Caki2 (cell line): ENCODE results near the gene TRABD2B. TPM values are rescaled to one million over a fixed set of nuclear protein-coding genes. Genes with fewer than 3 reads are reported as not detected.

Experiments used
- DNase-seq: peaks from one replicate; pipeline ENCODE4 v3.0.0-alpha.2; 2015; ENCODE audit warnings: low read depth
- in situ Hi-C: cut with HindIII; loops from 2 replicates; pipeline ENCODE4 v1.10.0; 2016; ENCODE audit warnings: low sequenced_read_pairs, low pct_unique_long_range_greater_than_20kb, mixed read lengths
- total RNA-seq: library from RNA; depleted of rRNA; stranded (reverse); fragments of >200 nt; shearing (Covaris generic); gene quantifications from 2 replicates; pipeline ENCODE4 v1.2.3, GENCODE V29; 2014; ENCODE audit warnings: low replicate concordance

Gene TRABD2B
- total RNA-seq, 1 experiment from 2014 or later = 0.57 TPM

DNA sequence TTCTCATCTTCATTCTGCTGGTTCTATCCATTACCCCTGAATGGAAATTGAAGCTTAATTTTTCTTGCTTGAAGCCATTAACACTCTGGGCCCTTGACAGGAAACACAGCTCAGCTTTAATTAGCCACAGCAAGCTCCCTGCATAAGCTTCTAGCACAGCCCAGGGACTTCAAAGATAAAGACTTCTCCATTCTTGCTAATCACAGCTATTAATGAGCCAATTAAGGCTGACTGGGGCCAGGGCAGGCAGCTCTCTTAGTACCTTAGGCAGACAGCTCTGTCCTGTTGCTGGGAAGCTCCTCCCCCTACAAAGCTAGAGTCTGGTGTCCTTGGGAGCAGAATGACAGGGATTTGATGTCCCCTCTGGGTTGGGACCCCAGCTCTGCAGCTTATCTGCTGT lies 27.9 kb upstream of the TRABD2B start:
- DNase-seq = no peak
- in situ Hi-C loops = no loop called here

- in situ Hi-C loops = no loop called here
- no peak for DNase-seq
Measured at GRCh38 chr1:48023488-48023887, 26.3 kb upstream of the TRABD2B start.

GRCh38 chr1:48022306-48022705 lies 25.1 kb upstream of the TRABD2B start:
- in situ Hi-C loops = no loop called here
- DNase-seq = no peak

DNA sequence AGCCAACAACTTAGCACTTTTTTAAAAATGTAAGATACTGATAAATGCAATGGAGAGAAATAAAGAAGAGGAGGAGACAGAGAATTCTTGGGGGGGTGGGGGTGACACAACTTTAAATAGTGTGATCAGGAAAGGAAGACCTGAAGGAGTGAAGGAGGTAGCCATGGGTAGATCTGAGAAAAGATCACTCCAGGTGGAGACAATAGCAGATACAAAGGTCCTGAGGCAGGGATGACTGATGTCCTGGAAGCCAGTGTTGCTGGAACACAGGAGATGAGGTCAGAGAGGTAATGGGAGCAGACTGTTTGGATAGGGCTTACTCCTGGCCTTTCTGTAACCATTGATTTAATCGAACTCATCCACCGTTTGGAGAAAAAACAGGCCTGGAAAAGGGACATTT lies 24.6 kb upstream of the TRABD2B start:
- no peak for DNase-seq
- in situ Hi-C loops = no loop called here

DNA sequence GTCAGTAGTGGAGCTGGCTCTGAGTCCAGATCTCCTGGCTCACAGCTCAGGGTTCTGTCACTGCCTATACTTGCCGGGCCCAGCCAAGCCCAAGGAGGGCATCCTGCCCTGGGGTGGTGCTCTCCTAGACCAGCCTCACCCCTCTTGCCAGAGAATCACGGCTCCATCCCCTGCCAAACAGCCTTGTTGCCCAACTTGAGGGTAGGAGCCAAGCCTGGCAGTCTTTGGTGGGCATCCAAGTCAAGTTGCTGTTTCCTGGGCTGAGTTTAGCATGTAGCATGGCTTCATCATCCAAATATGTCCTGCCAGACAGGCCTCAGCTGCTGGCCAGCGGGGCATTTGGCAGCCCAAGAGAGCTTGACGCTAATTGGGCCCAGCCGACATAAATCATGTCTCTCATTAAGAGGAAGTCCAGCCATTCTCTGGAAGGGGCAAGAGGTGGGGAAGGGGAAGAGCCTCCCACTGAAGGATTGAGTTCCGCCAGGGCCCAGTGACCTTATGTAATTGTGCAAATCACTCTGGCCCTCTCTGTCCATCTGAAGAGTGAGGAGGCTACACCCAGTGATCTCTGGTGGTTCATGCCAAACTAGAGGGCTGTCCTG lies 22.6 kb upstream of the TRABD2B start:
- in situ Hi-C loops = no loop called here
- DNase-seq = no peak

- no peak for DNase-seq
- in situ Hi-C loops = no loop called here
Measured at GRCh38 chr1:48018799-48019198, 21.6 kb upstream of the TRABD2B start.

- DNase-seq = peak; percentile 37
- in situ Hi-C loops = no loop called here
Measured at GRCh38 chr1:48017716-48018115, 20.5 kb upstream of the TRABD2B start.

DNA sequence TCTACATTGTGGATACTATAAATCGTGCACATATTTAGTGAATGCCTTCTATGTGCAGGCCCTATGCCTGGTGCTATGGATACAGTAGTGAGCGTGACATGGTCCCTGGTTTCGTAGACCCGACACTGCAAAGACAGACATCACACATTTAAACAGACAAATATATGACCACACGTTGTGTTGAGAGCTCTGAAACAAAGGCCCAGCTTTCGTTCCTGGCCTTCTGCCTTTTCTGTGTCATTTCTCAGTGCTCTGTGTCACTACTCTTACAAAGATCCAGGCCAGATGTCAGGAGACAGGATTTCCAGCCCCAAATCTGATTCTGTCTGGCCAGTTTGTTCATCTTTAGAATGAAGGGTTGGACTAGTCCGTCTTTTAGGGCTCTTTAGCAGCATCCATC lies 19.3 kb upstream of the TRABD2B start:
- in situ Hi-C loops = no loop called here
- no peak for DNase-seq

GRCh38 chr1:48013270-48013669 lies 16.1 kb upstream of the TRABD2B start:
- in situ Hi-C loops = no loop called here
- DNase-seq = no peak

DNA sequence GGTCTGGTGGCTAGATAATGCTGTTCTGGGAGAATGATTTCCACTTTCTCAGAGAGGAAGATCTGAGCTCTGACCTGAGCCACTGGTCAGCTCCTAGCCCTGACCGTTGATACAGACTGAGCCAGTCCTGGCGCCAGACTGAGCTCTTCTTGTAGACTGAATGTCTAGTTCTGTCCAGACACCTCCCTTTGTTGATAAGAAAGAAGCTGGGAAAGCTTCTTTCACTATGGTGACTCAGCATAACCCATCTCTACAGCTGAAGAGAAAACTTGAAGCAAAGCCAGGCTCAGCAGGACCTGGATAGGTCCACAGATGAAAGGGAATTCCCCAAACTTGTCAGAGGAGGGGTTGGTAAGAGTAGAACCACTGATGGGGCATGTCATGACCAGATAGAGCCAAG lies 9.9 kb upstream of the TRABD2B start:
- DNase-seq = peak; percentile 90
- in situ Hi-C loops = loop anchor here (10.0 kb wide), 1 partner anchor 58 kb away; no protein-coding TSS in a partner anchor

GRCh38 chr1:48006264-48006663 lies 9.1 kb upstream of the TRABD2B start:
- in situ Hi-C loops = loop anchor here (10.0 kb wide), 1 partner anchor 59 kb away; no protein-coding TSS in a partner anchor
- DNase-seq = peak; percentile 21

DNA sequence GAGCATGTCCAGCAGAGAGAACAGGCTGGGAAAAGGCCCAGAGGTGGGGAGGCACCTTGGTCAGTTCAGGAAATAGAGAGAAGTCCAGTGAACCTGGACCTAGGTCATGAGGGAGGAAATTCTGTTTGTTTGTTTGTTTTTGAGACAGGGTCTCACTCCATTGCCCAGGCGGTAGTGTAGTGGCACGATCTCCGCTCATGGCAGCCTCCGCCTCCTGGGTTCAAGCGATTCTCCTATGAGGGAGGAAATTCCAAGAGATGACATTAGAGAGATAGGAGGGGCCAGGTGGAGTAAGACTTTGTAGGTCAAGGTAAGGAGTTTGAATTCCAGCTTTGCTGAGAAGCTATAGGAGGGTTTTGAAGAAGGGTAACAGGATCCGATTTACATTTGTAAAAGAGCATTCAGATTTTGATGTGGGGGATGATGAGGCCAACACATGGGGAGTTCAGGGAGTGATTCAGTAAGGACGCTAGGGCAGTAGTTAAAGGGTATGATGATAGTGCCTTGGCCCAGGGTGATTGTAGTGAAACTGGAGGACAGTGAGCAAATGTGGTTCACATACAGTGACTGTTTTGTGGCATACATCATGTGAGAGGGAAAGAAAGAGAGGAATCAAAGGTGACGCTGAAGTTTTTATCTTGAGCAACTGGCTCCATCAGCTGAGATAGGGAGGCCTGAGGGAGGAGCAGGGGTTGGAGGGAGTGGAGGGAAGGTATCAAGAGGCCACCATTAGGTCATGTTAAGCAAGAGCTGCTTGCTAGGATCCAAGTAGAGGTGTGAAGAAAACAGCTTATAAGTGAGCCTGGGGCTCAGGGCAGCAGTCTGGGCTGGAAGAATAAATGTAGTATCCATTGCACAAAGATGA lies 8.3 kb upstream of the TRABD2B start:
- DNase-seq = no peak
- in situ Hi-C loops = loop anchor here (10.0 kb wide), 1 partner anchor 59 kb away; no protein-coding TSS in a partner anchor

DNA sequence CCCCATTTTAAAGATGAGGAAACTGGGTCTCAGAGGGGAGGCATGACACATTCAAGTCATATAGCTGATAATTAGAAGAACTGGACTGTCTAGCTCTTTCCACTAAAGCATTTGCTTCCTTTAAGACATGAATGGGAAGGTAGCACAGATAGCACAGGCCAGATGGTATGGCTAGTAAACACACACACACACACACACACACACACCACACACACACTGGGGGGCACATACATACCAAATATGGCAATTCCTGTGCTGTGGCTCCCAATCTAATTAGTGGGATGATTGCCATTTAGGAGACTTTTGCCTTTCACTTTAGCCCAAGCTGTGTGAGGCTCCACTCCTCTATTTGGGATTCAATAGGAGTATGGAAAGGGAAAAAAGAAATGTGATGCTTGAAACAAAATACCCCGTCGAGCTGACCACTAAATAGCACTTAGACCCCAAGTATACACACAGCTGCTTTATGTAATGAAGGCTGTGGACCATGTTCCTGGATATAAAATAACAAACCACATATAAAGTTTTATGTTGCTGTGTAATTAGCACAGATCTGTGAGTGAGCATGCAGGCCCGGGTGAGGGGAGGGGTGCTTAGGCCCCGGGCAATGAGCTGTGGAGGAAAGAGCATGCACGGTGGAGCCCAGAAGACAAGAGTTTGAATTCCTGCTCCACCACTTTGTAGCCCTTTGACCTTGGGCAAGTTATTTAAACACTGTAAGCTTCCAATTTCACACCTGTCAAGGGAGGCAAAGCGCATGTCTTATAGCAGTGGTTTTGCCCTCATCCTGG lies 6.8 kb upstream of the TRABD2B start:
- DNase-seq = peak; percentile 86
- in situ Hi-C loops = loop anchor here (10.0 kb wide), 1 partner anchor 61 kb away; no protein-coding TSS in a partner anchor

DNA sequence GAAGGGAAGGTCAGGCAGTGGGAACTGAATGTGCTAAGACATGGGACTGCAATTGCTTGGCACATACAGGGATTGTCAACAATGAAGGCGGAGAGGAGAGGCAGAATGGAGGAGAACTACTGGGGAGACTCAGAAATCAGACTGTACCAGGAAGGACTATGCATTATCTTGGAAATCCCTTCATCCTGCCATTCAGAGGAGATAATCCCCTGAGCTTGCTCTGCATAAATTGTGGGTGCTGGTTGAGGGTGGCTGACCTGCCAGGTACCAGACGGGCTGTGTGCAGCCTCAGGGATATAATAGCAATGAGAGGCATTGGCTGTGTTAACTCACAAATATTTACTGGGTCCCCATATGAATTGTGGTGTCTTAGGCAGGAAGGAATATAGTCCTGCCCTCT lies 5.0 kb upstream of the TRABD2B start:
- in situ Hi-C loops = loop anchor here (10.0 kb wide), 1 partner anchor 63 kb away; no protein-coding TSS in a partner anchor
- DNase-seq = no peak

- DNase-seq = no peak
- in situ Hi-C loops = loop anchor here (10.0 kb wide), 1 partner anchor 63 kb away; no protein-coding TSS in a partner anchor
Measured at GRCh38 chr1:48001696-48002095, 4.5 kb upstream of the TRABD2B start.

DNA sequence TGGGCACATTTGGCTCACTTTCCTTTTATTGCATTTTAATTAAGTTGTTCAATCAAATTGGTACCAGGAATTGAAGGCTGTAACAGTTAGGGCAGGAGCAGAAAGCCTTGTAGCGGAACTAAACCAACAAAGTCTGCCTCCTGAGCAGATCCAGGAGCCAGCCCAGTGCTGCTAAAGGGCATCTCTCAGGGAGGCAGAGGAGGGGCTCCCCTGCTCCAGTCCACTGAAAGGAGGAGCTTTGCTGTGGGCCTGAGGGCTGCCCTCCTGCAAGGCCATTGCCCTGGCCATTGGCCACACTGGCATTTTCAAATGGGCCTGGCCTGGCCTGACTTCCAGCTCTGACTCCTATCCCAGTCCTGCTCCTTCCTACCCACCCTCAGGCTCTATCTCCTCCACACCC lies 3.7 kb upstream of the TRABD2B start:
- peak; percentile 73 for DNase-seq
- in situ Hi-C loops = loop anchor here (10.0 kb wide), 1 partner anchor 64 kb away; no protein-coding TSS in a partner anchor

- DNase-seq = no peak
- in situ Hi-C loops = no loop called here
Measured at GRCh38 chr1:47999097-47999496, 1.9 kb upstream of the TRABD2B start.

DNA sequence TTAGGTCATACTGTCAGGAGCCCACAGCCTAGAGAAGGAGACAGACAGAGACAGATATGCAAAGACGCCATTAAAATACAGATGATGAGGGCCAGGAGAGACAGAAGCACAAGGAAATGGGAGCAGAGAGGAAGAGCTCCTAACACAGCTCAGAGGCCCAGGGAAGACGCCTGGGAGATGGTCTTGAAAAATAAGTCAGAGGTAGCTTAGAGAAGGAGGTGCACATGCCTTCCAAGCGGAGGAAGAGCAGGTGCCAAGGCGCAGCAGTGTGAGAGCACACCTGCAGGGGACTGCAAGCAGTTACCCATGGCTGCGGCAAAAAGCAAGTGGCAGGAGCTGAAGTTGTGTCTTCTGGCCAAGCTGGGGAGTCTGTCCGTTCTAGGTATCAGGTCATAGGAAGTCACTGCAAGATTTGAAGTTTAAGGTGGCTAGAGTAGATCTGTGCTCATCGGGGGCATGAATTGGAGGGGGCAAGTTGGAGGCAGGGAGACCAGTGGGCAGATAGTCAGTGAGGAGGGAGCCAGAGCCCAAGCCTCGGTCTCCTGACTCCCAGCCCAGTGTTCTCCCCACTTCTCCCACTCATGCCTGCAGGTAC lies 1.3 kb upstream of the TRABD2B start:
- in situ Hi-C loops = no loop called here
- no peak for DNase-seq
